CD8-positive, alpha-beta memory T cell (primary cell): ENCODE measurements around the gene PRKACB. TPM values are rescaled to one million over a fixed set of nuclear protein-coding genes. Genes with fewer than 3 reads are reported as not detected.

Experiments
- CTCF ChIA-PET: fragments of 350-600 bp; sonication (Branson Sonifier 250); formaldehyde crosslinking; loops from one replicate; lab custom pipeline; 2021; ENCODE audit warnings: antibody characterized with exemption; lab: Charles Lee
- POLR2A ChIA-PET: fragments of 350-600 bp; sonication (Branson Sonifier 250); formaldehyde crosslinking; loops from one replicate; lab custom pipeline; 2021; ENCODE audit warnings: antibody characterized with exemption; lab: Charles Lee
- DNase-seq, 5 donors: peaks; one replicate each; pipeline versions ENCODE4 v3.0.0 to v3.0.0-alpha.2; 2020 to 2022; ENCODE audit warnings: mixed read lengths in 1 of 5
- H3K27ac ChIP-seq: one replicate; pipeline ENCODE4 v1.7.0; 2013; ENCODE audit warnings: low read depth, mild to moderate bottlenecking, low read length, moderate library complexity
- H3K27me3 ChIP-seq: 2 replicates; pipeline ENCODE4 v1.7.0; 2013; ENCODE audit warnings: low read length, mild to moderate bottlenecking; ENCODE audit not compliant: insufficient read depth, poor library complexity, severe bottlenecking
- H3K36me3 ChIP-seq: 2 replicates; pipeline ENCODE4 v1.7.0; 2013; ENCODE audit warnings: mild to moderate bottlenecking, low read length, moderate library complexity; ENCODE audit not compliant: insufficient read depth
- H3K4me1 ChIP-seq: 2 replicates; pipeline ENCODE4 v1.7.0; 2013; ENCODE audit warnings: mild to moderate bottlenecking, low read length, moderate library complexity; ENCODE audit not compliant: insufficient read depth
- H3K4me3 ChIP-seq: 2 replicates; pipeline ENCODE4 v1.7.0; 2013; ENCODE audit warnings: mild to moderate bottlenecking, low read length
- H3K9me3 ChIP-seq: 2 replicates; pipeline ENCODE4 v1.7.0; 2013; ENCODE audit warnings: mild to moderate bottlenecking, low read length
- H3K27ac Mint-ChIP-seq, 8 donors: one replicate each; pipeline ENCODE4 v1.8.0; 2020 to 2021; ENCODE audit warnings: mixed read lengths in 8 of 8, mild to moderate bottlenecking in 6 of 8, inconsistent platforms in 3 of 8, moderate library complexity in 3 of 8
- H3K27me3 Mint-ChIP-seq, 2 donors: one replicate each; pipeline ENCODE4 v1.8.0; 2020 to 2021; ENCODE audit warnings: mixed read lengths in 2 of 2, mild to moderate bottlenecking in 1 of 2, moderate library complexity in 1 of 2
- H3K36me3 Mint-ChIP-seq, 3 donors: one replicate each; pipeline ENCODE4 v1.8.0; 2020 to 2021; ENCODE audit warnings: mixed read lengths in 3 of 3, inconsistent platforms in 1 of 3, mild to moderate bottlenecking in 1 of 3
- H3K4me1 Mint-ChIP-seq, 3 donors: one replicate each; pipeline ENCODE4 v1.8.0; 2020 to 2021; ENCODE audit warnings: mixed read lengths in 3 of 3, inconsistent platforms in 1 of 3, mild to moderate bottlenecking in 1 of 3
- H3K4me3 Mint-ChIP-seq, 7 donors: one replicate each; pipeline ENCODE4 v1.8.0; 2020 to 2021; ENCODE audit warnings: mixed read lengths in 7 of 7, mild to moderate bottlenecking in 6 of 7, moderate library complexity in 4 of 7, inconsistent platforms in 2 of 7
- H3K9me3 Mint-ChIP-seq, 5 donors: one replicate each; pipeline ENCODE4 v1.8.0; 2020 to 2022; ENCODE audit warnings: mixed read lengths in 5 of 5, mild to moderate bottlenecking in 3 of 5, moderate library complexity in 2 of 5, inconsistent platforms in 1 of 5
- polyA plus RNA-seq: library from polyadenylated mRNA; unstranded; fragments of 300-500 nt; fragmentation: Illumina TruSeq; gene quantifications from one replicate; pipeline ENCODE4 v1.2.3, GENCODE V29; 2021
- total RNA-seq, 2 experiments: library from RNA; stranded (reverse); gene quantifications; one replicate each; pipeline ENCODE4 v1.2.3, GENCODE V29; 2021

Gene PRKACB
- total and polyA plus RNA-seq, 3 experiments from 2014 or later, result 47.7 to 97.5 (median 54.6) TPM

GRCh38 chr1:84250668-84251067 is 106.6 kb downstream of the PRKACB start:
- no peak overlapping the region for H3K27ac ChIP-seq
- DNase-seq, result no peak
- H3K36me3 ChIP-seq, result no peaks in the 10 kb centered on the region
- Mint-ChIP-seq H3K4me3 (no peak overlapping the region), H3K27me3 (peaks cover 0 to 3% of the 10 kb centered on the region in 2 donors), H3K4me1 (peaks cover 2 to 17% (median 8%) of the 10 kb centered on the region in 3 donors), H3K36me3 (peaks cover 0 to 11% (median 0%) of the 10 kb centered on the region in 3 donors), H3K9me3 (peaks cover 7 to 19% (median 15%) of the 10 kb centered on the region in 5 donors), H3K27ac (no peak overlapping the region)
- H3K4me1 ChIP-seq, result no peaks in the 10 kb centered on the region
- no peak overlapping the region for H3K4me3 ChIP-seq
- ChIA-PET POLR2A (no interaction called here), CTCF (no interaction called here)
- H3K9me3 ChIP-seq, result no peaks in the 10 kb centered on the region
- no peaks in the 10 kb centered on the region for H3K27me3 ChIP-seq

DNA sequence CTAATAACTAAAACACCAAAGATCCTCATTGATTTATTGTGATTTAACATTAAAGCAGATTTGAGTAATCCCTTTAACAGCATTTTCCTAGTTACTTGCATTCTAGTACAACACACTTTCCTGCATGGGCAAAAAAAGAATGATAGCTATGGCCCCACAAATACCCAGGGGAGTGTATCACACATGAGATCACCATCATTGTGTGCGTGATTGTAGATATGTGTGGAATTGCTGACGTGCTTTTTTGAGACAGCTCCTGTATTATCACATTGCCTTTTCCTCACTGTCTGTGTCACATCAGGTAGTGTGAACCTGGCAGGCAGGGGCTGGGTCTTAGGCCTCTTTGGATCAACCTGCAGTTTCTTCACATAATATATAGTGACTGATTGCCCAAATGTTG is 109.0 kb downstream of the PRKACB start:
- ChIA-PET POLR2A (no interaction called here), CTCF (interaction anchor here (0.5 kb wide), 1 partner anchor 158 kb away, joined by 3 read pairs; no protein-coding TSS in a partner anchor)
- H3K4me1 ChIP-seq, result no peaks in the 10 kb centered on the region
- no peak for DNase-seq
- H3K36me3 Mint-ChIP-seq, result peaks cover 0 to 11% (median 3%) of the 10 kb centered on the region in 3 donors
- no peaks in the 10 kb centered on the region for H3K36me3 ChIP-seq
- H3K4me3 ChIP-seq, result no peak overlapping the region
- peaks cover 0 to 3% of the 10 kb centered on the region in 2 donors for H3K27me3 Mint-ChIP-seq
- no peak overlapping the region for H3K27ac ChIP-seq
- no peaks in the 10 kb centered on the region for H3K27me3 ChIP-seq
- H3K4me1 Mint-ChIP-seq, result no peaks in the 10 kb centered on the region
- H3K27ac Mint-ChIP-seq, result no peak overlapping the region
- H3K9me3 Mint-ChIP-seq, result peaks cover 5 to 19% (median 10%) of the 10 kb centered on the region in 5 donors
- H3K9me3 ChIP-seq, result no peaks in the 10 kb centered on the region
- no peak overlapping the region for H3K4me3 Mint-ChIP-seq

GRCh38 chr1:84253891-84254290 is 109.8 kb downstream of the PRKACB start:
- Mint-ChIP-seq H3K36me3 (peaks cover 0 to 11% (median 3%) of the 10 kb centered on the region in 3 donors), H3K9me3 (peaks cover 5 to 19% (median 10%) of the 10 kb centered on the region in 5 donors), H3K27me3 (peaks cover 0 to 3% of the 10 kb centered on the region in 2 donors), H3K27ac (peak overlapping the region in 1 of 8 donors; percentile 25), H3K4me1 (no peaks in the 10 kb centered on the region), H3K4me3 (no peak overlapping the region)
- ChIA-PET POLR2A (no interaction called here), CTCF (no interaction called here)
- Histone ChIP-seq H3K4me3 (no peak overlapping the region), H3K4me1 (no peaks in the 10 kb centered on the region), H3K36me3 (no peaks in the 10 kb centered on the region), H3K27me3 (no peaks in the 10 kb centered on the region), H3K9me3 (no peaks in the 10 kb centered on the region), H3K27ac (no peak overlapping the region)
- DNase-seq, result no peak

DNA sequence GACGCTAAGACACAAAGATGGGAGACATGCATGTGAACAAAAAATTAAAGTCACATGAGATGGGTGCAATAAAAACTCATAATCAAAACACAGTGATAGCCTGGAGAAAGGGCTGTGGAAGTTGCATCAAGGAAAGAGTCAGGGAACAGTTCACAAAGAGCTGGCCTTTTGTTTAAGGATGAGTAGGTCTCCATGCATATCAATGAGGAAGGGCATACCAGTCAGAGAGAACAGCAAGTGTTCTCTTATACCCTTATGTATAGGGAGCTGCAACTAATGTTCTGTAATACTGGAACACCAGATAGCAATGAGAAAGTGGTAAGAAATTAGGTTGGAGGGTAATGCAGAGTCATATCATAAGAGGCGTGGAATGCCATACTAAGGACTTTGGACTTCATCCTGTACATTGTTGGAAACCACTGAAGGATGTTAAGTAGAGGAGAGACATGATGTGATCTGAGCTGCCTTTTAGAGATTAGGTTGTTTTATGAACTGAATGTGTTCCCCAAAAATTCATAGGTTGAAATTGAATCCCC is 110.7 kb downstream of the PRKACB start:
- no peaks in the 10 kb centered on the region for H3K27me3 ChIP-seq
- POLR2A ChIA-PET, result no interaction called here
- no peaks in the 10 kb centered on the region for H3K9me3 ChIP-seq
- peaks cover 5 to 15% (median 10%) of the 10 kb centered on the region in 5 donors for H3K9me3 Mint-ChIP-seq
- no peaks in the 10 kb centered on the region for H3K4me1 ChIP-seq
- H3K36me3 ChIP-seq, result no peaks in the 10 kb centered on the region
- no peaks in the 10 kb centered on the region for H3K4me1 Mint-ChIP-seq
- no peak overlapping the region for H3K27ac Mint-ChIP-seq
- H3K4me3 Mint-ChIP-seq, result no peak overlapping the region
- CTCF ChIA-PET, result interaction anchor here (0.8 kb wide), 1 partner anchor 12 kb away, joined by 3 read pairs; no protein-coding TSS in a partner anchor
- H3K4me3 ChIP-seq, result no peak overlapping the region
- peaks cover 0 to 7% (median 3%) of the 10 kb centered on the region in 3 donors for H3K36me3 Mint-ChIP-seq
- DNase-seq, result no peak
- H3K27me3 Mint-ChIP-seq, result peaks cover 0 to 3% of the 10 kb centered on the region in 2 donors
- no peak overlapping the region for H3K27ac ChIP-seq

DNA sequence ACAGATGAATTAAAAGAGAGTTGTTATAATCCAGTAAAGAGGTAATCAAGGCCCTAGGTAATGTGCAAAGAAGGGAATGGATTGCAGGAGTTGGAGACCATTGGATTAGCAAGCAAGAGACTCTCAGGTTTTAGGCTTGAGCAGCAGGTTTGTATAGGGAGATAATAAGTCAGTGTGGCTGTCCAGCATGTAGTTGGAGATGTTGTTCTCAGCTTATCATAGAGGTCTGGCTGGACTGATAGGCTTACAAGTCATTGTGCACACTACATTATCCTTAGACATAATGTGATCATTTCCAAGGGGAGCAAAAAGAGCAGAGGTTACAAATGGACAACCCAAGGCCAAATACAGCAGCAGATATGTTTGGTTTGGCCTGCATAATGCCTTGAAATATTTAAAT is 111.5 kb downstream of the PRKACB start:
- no peak overlapping the region for H3K4me3 Mint-ChIP-seq
- CTCF ChIA-PET, result interaction anchor here (0.8 kb wide), 1 partner anchor 11 kb away, joined by 3 read pairs; no protein-coding TSS in a partner anchor
- no peak overlapping the region for H3K4me3 ChIP-seq
- POLR2A ChIA-PET, result no interaction called here
- peaks cover 0 to 3% of the 10 kb centered on the region in 2 donors for H3K27me3 Mint-ChIP-seq
- H3K4me1 Mint-ChIP-seq, result no peaks in the 10 kb centered on the region
- H3K9me3 ChIP-seq, result no peaks in the 10 kb centered on the region
- no peaks in the 10 kb centered on the region for H3K27me3 ChIP-seq
- no peak overlapping the region for H3K27ac ChIP-seq
- no peaks in the 10 kb centered on the region for H3K36me3 ChIP-seq
- no peaks in the 10 kb centered on the region for H3K4me1 ChIP-seq
- H3K9me3 Mint-ChIP-seq, result peaks cover 2 to 7% (median 7%) of the 10 kb centered on the region in 5 donors
- H3K36me3 Mint-ChIP-seq, result peaks cover 0 to 3% (median 0%) of the 10 kb centered on the region in 3 donors
- no peak for DNase-seq
- H3K27ac Mint-ChIP-seq, result no peak overlapping the region

GRCh38 chr1:84257617-84258016 is 113.5 kb downstream of the PRKACB start:
- Histone ChIP-seq H3K4me1 (no peaks in the 10 kb centered on the region), H3K27ac (no peak overlapping the region), H3K27me3 (no peaks in the 10 kb centered on the region), H3K36me3 (no peaks in the 10 kb centered on the region), H3K4me3 (no peak overlapping the region), H3K9me3 (no peaks in the 10 kb centered on the region)
- CTCF ChIA-PET, result no interaction called here
- Mint-ChIP-seq H3K36me3 (peaks cover 0 to 3% (median 0%) of the 10 kb centered on the region in 3 donors), H3K27me3 (peaks cover 0 to 3% of the 10 kb centered on the region in 2 donors), H3K9me3 (no peaks in the 10 kb centered on the region), H3K4me3 (no peak overlapping the region), H3K4me1 (no peaks in the 10 kb centered on the region), H3K27ac (no peak overlapping the region)
- no peak for DNase-seq
- POLR2A ChIA-PET, result no interaction called here

GRCh38 chr1:84259376-84259775 is 115.3 kb downstream of the PRKACB start:
- POLR2A ChIA-PET, result no interaction called here
- Histone ChIP-seq H3K9me3 (no peaks in the 10 kb centered on the region), H3K27ac (no peak overlapping the region), H3K36me3 (no peaks in the 10 kb centered on the region), H3K4me3 (no peak overlapping the region), H3K27me3 (no peaks in the 10 kb centered on the region), H3K4me1 (no peaks in the 10 kb centered on the region)
- no peak for DNase-seq
- no peaks in the 10 kb centered on the region for H3K9me3 Mint-ChIP-seq
- H3K27me3 Mint-ChIP-seq, result no peaks in the 10 kb centered on the region
- H3K27ac Mint-ChIP-seq, result no peak overlapping the region
- no peaks in the 10 kb centered on the region for H3K4me1 Mint-ChIP-seq
- CTCF ChIA-PET, result no interaction called here
- H3K36me3 Mint-ChIP-seq, result peaks cover 0 to 3% (median 0%) of the 10 kb centered on the region in 3 donors
- H3K4me3 Mint-ChIP-seq, result no peak overlapping the region

GRCh38 chr1:84259989-84260388 is 115.9 kb downstream of the PRKACB start:
- Histone ChIP-seq H3K9me3 (no peaks in the 10 kb centered on the region), H3K27ac (no peak overlapping the region), H3K4me3 (no peak overlapping the region), H3K27me3 (no peaks in the 10 kb centered on the region), H3K4me1 (no peaks in the 10 kb centered on the region), H3K36me3 (no peaks in the 10 kb centered on the region)
- ChIA-PET POLR2A (no interaction called here), CTCF (no interaction called here)
- Mint-ChIP-seq H3K36me3 (peaks cover 0 to 3% (median 0%) of the 10 kb centered on the region in 3 donors), H3K9me3 (no peaks in the 10 kb centered on the region), H3K4me3 (no peak overlapping the region), H3K4me1 (no peaks in the 10 kb centered on the region), H3K27me3 (no peaks in the 10 kb centered on the region), H3K27ac (no peak overlapping the region)
- DNase-seq, result no peak
